MM.1S (cell line): Measurements from ENCODE around the gene TPCN2.

Experiments used
- DNase-seq: peaks from one replicate; pipeline ENCODE4 v3.0.0-alpha.2; 2015
- H2AFZ ChIP-seq: fragments of 300-600 bp; sonication (generic); 2 replicates; pipeline ENCODE4 v1.6.0; 2016; ENCODE audit warnings: antibody characterized with exemption, low read length
- H3F3A ChIP-seq: fragments of 300-600 bp; sonication (generic); 2 replicates; pipeline ENCODE4 v1.6.1; 2016; ENCODE audit warnings: mild to moderate bottlenecking, antibody characterized with exemption, low read length, moderate library complexity, mixed read lengths; ENCODE audit not compliant: insufficient read depth
- H3K27ac ChIP-seq: fragments of 300-600 bp; sonication (generic); 2 replicates; pipeline ENCODE4 v1.5.1; 2016; ENCODE audit warnings: mild to moderate bottlenecking, low read length
- H3K27me3 ChIP-seq: fragments of 300-600 bp; sonication (generic); replicated peaks from 2 replicates; pipeline ENCODE4 v1.6.0; 2016; ENCODE audit warnings: low read length; ENCODE audit not compliant: insufficient read depth
- H3K36me3 ChIP-seq: fragments of 300-600 bp; sonication (generic); replicated peaks from 2 replicates; pipeline ENCODE4 v1.6.1; 2016; ENCODE audit warnings: mild to moderate bottlenecking, low read length, mixed read lengths; ENCODE audit not compliant: insufficient read depth
- H3K4me1 ChIP-seq: fragments of 300-600 bp; sonication (generic); 2 replicates; pipeline ENCODE4 v1.6.1; 2016; ENCODE audit warnings: low read length, mixed read lengths
- H3K4me2 ChIP-seq: fragments of 300-600 bp; sonication (generic); 2 replicates; pipeline ENCODE4 v1.6.0; 2016; ENCODE audit warnings: low read depth, low read length
- H3K4me3 ChIP-seq: fragments of 300-600 bp; sonication (generic); 2 replicates; pipeline ENCODE4 v1.5.1; 2016; ENCODE audit warnings: low read length, mixed read lengths
- H3K79me2 ChIP-seq: fragments of 300-600 bp; sonication (generic); 2 replicates; pipeline ENCODE4 v1.6.1; 2016; ENCODE audit warnings: mixed run types, low read length, mixed read lengths
- H3K9ac ChIP-seq: fragments of 300-600 bp; sonication (generic); 2 replicates; pipeline ENCODE4 v1.6.1; 2016; ENCODE audit warnings: low read length, mixed read lengths
- H3K9me2 ChIP-seq: fragments of 300-600 bp; sonication (generic); replicated peaks from 2 replicates; pipeline ENCODE4 v1.6.1; 2016; ENCODE audit warnings: mild to moderate bottlenecking, low read length, mixed read lengths; ENCODE audit not compliant: insufficient read depth
- H3K9me3 ChIP-seq: fragments of 300-600 bp; sonication (generic); replicated peaks from 2 replicates; pipeline ENCODE4 v1.6.1; 2016; ENCODE audit warnings: mild to moderate bottlenecking, low read length, mixed read lengths; ENCODE audit not compliant: insufficient read depth
- H4K20me1 ChIP-seq: fragments of 300-600 bp; sonication (generic); 2 replicates; pipeline ENCODE4 v1.6.1; 2016; ENCODE audit warnings: mild to moderate bottlenecking, low read length, moderate library complexity, mixed read lengths; ENCODE audit not compliant: insufficient read depth
- CTCF ChIP-seq: fragments of 300-600 bp; sonication (generic); IDR thresholded peaks from 2 replicates; pipeline ENCODE4 v1.5.1; 2016; ENCODE audit warnings: antibody characterized with exemption, low read length, mixed read lengths
- EZH2 ChIP-seq: fragments of 300-600 bp; sonication (generic); optimal IDR thresholded peaks from 2 replicates; pipeline ENCODE3; 2017; ENCODE audit warnings: low read depth, mild to moderate bottlenecking, antibody characterized with exemption, low read length, mixed read lengths
- EZH2phosphoT487 ChIP-seq: fragments of 300-600 bp; sonication (generic); IDR thresholded peaks from 2 replicates; pipeline ENCODE4 v1.6.1; 2018; ENCODE audit warnings: antibody characterized with exemption, low read length

The TPCN2 gene

DNA sequence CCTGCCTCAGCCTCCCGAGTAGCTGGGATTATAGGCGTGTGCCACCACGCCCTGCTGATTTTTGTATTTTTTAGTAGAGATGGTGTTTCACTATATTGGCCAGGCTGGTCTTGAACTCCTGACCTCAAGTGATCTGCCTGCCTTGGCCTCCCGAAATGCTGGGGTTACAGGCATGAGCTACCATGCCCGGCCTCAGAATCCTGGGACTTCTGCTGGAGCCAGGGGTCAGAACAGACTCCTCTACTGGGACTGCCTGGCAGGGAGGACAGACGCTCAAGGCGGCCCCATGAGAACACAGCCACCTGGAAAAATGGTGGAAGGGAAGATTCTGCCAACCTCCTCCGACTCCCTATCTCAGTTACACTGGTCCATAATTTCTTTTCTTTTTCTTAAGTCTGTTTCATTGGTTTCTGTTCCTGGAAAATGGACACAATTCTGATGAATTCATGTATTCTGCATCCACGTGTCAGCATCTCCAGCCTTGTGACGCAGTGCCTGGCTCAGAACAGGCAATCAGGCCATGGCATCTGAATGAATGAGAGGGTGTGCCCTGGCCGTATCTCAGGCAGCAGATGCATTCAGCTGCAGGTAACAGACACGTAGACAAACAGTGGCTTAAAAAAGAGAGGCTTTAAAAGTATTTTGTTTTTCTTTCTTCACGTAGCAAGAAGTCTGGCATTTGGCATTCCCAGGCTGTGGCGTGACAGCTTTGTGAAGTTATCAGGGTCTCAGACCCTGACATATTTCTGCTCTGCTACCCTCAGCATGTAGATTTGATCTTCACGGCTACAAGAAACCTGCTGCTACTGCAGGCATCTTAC is 111.8 kb downstream of the TPCN2 start:
- Histone ChIP-seq H3K4me3 (no peak overlapping the region), H3K79me2 (no peaks in the 10 kb centered on the region), H3F3A (no peaks in the 10 kb centered on the region), H3K4me1 (0 out of 2 replicates have a peak, but pooled peaks cover under 1% of the 10 kb centered on the region), H3K27ac (no peak overlapping the region), H3K36me3 (no peaks in the 10 kb centered on the region), H3K27me3 (peaks cover 34% of the 10 kb centered on the region), H3K9ac (no peak overlapping the region), H3K4me2 (no peak overlapping the region), H4K20me1 (no peaks in the 10 kb centered on the region), H3K9me2 (no peaks in the 10 kb centered on the region), H2AFZ (no peak overlapping the region), H3K9me3 (no peaks in the 10 kb centered on the region)
- no peak for DNase-seq
- no peak for TF ChIP-seq EZH2

DNA sequence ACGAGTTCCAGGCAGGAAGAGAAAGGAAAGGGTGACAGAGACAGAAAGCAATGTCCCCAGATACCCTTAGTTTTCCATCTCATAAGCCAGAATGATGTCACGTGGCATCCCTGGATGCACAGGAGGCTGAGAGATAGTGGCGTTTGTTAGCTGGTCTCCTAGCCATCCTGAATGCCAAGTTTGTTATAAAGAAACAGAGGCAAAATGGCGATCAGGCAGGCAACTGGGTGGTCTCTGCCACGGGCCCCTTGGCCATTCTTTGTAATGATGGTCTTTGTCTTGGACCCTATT is 112.3 kb downstream of the TPCN2 start:
- Histone ChIP-seq H3F3A (no peaks in the 10 kb centered on the region), H3K9me2 (no peaks in the 10 kb centered on the region), H3K9ac (no peak overlapping the region), H3K36me3 (no peaks in the 10 kb centered on the region), H2AFZ (no peak overlapping the region), H3K4me3 (no peak overlapping the region), H3K4me2 (no peak overlapping the region), H3K27me3 (peaks cover 28% of the 10 kb centered on the region), H3K79me2 (no peaks in the 10 kb centered on the region), H3K27ac (no peak overlapping the region), H4K20me1 (no peaks in the 10 kb centered on the region), H3K9me3 (no peaks in the 10 kb centered on the region), H3K4me1 (peaks cover 6% of the 10 kb centered on the region)
- DNase-seq, result no peak
- TF ChIP-seq EZH2, result no peak
- no peak for TF ChIP-seq CTCF
- no peak for TF ChIP-seq EZH2phosphoT487

- H3F3A ChIP-seq, result no peaks in the 10 kb centered on the region
- H2AFZ ChIP-seq, result no peak overlapping the region
- H4K20me1 ChIP-seq, result no peaks in the 10 kb centered on the region
- no peaks in the 10 kb centered on the region for H3K9me2 ChIP-seq
- H3K9me3 ChIP-seq, result no peaks in the 10 kb centered on the region
- no peaks in the 10 kb centered on the region for H3K79me2 ChIP-seq
- H3K27ac ChIP-seq, result no peak overlapping the region
- peaks cover 17% of the 10 kb centered on the region for H3K4me1 ChIP-seq
- DNase-seq, result no peak
- H3K27me3 ChIP-seq, result peaks cover 14% of the 10 kb centered on the region
- no peak overlapping the region for H3K4me3 ChIP-seq
- no peaks in the 10 kb centered on the region for H3K36me3 ChIP-seq
- H3K9ac ChIP-seq, result no peak overlapping the region
- TF ChIP-seq CTCF (no peak), EZH2phosphoT487 (no peak), EZH2 (no peak)
- no peak overlapping the region for H3K4me2 ChIP-seq
Measured at GRCh38 chr11:69162505-69162904, 113.8 kb downstream of the TPCN2 start.

DNA sequence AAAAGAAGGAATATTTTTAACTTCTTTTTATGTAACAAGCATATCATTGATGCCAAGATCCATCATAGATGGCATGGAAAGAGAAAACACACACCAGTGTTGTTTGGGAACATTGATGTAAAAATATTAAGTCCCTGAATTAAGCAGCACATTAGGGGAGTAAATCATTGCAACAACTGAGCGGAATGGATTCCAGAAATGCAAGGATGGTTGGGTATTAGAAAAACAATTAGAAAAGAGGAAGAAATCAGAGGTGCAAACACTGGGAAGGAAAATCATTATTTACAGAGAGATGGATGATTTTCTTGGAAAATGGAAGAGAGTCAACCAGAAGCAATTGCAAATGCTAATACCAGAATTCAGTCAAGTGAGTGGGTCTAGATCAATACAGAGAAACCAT is 115.1 kb downstream of the TPCN2 start:
- H3K4me3 ChIP-seq, result no peak overlapping the region
- no peaks in the 10 kb centered on the region for H3K9me2 ChIP-seq
- H2AFZ ChIP-seq, result no peak overlapping the region
- no peaks in the 10 kb centered on the region for H4K20me1 ChIP-seq
- no peak for DNase-seq
- peaks cover 17% of the 10 kb centered on the region for H3K4me1 ChIP-seq
- no peak overlapping the region for H3K4me2 ChIP-seq
- H3K27ac ChIP-seq, result no peak overlapping the region
- 0 out of 2 replicates have a peak, but pooled peaks cover 3% of the 10 kb centered on the region for H3K27me3 ChIP-seq
- H3K9me3 ChIP-seq, result no peaks in the 10 kb centered on the region
- H3F3A ChIP-seq, result no peaks in the 10 kb centered on the region
- TF ChIP-seq EZH2phosphoT487, result no peak
- no peak for TF ChIP-seq EZH2
- TF ChIP-seq CTCF, result no peak
- no peak overlapping the region for H3K9ac ChIP-seq
- H3K36me3 ChIP-seq, result no peaks in the 10 kb centered on the region
- no peaks in the 10 kb centered on the region for H3K79me2 ChIP-seq
